Astrocyte (in vitro differentiated cells and primary cell): ENCODE measurements around the gene MAT2A. TPM values are rescaled to one million over a fixed set of nuclear protein-coding genes. Genes with fewer than 3 reads are reported as not detected.

Source experiments
- DNase-seq: peaks from one replicate; pipeline ENCODE4 v3.0.0-alpha.2; 2010; ENCODE audit warnings: low read depth
- FAIRE-seq: peaks from 2 replicates; lab custom pipeline; 2011; peaks lifted over from hg19 to GRCh38; lab: Jason Lieb, UNC
- H2AFZ ChIP-seq: 2 replicates; pipeline ENCODE4 v1.6.0; 2012; ENCODE audit warnings: low read depth, low read length, inconsistent platforms
- H3K27ac ChIP-seq: 2 replicates; pipeline ENCODE4 v1.5.1; 2011; ENCODE audit warnings: low read depth, low read length, inconsistent platforms
- H3K27me3 ChIP-seq: 2 replicates; pipeline ENCODE4 v1.6.0; 2011; ENCODE audit warnings: low read length, inconsistent platforms; ENCODE audit not compliant: insufficient read depth
- H3K36me3 ChIP-seq: 2 replicates; pipeline ENCODE4 v1.5.1; 2011; ENCODE audit warnings: low read length, inconsistent platforms; ENCODE audit not compliant: insufficient read depth
- H3K4me1 ChIP-seq: 2 replicates; pipeline ENCODE4 v1.5.1; 2011; ENCODE audit warnings: low read length, inconsistent platforms; ENCODE audit not compliant: insufficient read depth
- H3K4me2 ChIP-seq: 2 replicates; pipeline ENCODE4 v1.6.0; 2012; ENCODE audit warnings: low read length, inconsistent platforms
- H3K4me3 ChIP-seq: 2 replicates; pipeline ENCODE4 v1.5.1; 2011; ENCODE audit warnings: low read depth, mild to moderate bottlenecking, low read length, inconsistent platforms; ENCODE audit not compliant: insufficient read depth
- H3K79me2 ChIP-seq: 2 replicates; pipeline ENCODE4 v1.6.0; 2012; ENCODE audit warnings: mild to moderate bottlenecking, low read length, inconsistent platforms; ENCODE audit not compliant: insufficient read depth
- H3K9ac ChIP-seq: 2 replicates; pipeline ENCODE4 v1.6.0; 2012; ENCODE audit warnings: mild to moderate bottlenecking, low read length, inconsistent platforms
- H3K9me3 ChIP-seq: 2 replicates; pipeline ENCODE4 v1.5.1; 2012; ENCODE audit warnings: low read depth, mild to moderate bottlenecking, low read length, inconsistent platforms; ENCODE audit not compliant: insufficient read depth
- H4K20me1 ChIP-seq: 2 replicates; pipeline ENCODE4 v1.6.0; 2012; ENCODE audit warnings: low read length, inconsistent platforms; ENCODE audit not compliant: insufficient read depth
- H3K27ac Mint-ChIP-seq: one replicate; pipeline ENCODE4 v1.8.0; 2021; ENCODE audit warnings: mild to moderate bottlenecking, mixed read lengths; ENCODE audit not compliant: unreplicated experiment
- H3K27me3 Mint-ChIP-seq: one replicate; pipeline ENCODE4 v1.8.0; 2021; ENCODE audit warnings: low read depth, mixed read lengths; ENCODE audit not compliant: unreplicated experiment
- H3K36me3 Mint-ChIP-seq: one replicate; pipeline ENCODE4 v1.8.0; 2021; ENCODE audit warnings: low read depth, mixed read lengths; ENCODE audit not compliant: unreplicated experiment
- H3K4me1 Mint-ChIP-seq: one replicate; pipeline ENCODE4 v1.8.0; 2021; ENCODE audit warnings: low read depth, mixed read lengths; ENCODE audit not compliant: unreplicated experiment
- H3K4me3 Mint-ChIP-seq: one replicate; pipeline ENCODE4 v1.8.0; 2021; ENCODE audit warnings: mild to moderate bottlenecking, moderate library complexity, mixed read lengths; ENCODE audit not compliant: unreplicated experiment
- H3K9me3 Mint-ChIP-seq: one replicate; pipeline ENCODE4 v1.8.0; 2021; ENCODE audit warnings: mild to moderate bottlenecking, mixed read lengths; ENCODE audit not compliant: unreplicated experiment
- EZH2 ChIP-seq: IDR thresholded peaks from 2 replicates; pipeline ENCODE4 v1.6.1; 2012; ENCODE audit warnings: mild to moderate bottlenecking, low read length, inconsistent platforms; ENCODE audit not compliant: insufficient read depth
- total RNA-seq: library from RNA; stranded (reverse); gene quantifications from 2 replicates; pipeline ENCODE4 v1.2.1, GENCODE V29; 2021
- TF ChIP-seq, protein P1 (sequence below): IDR thresholded peaks from 2 replicates; pipeline ENCODE4 v1.5.1; 2011; ENCODE audit warnings: low read depth, mild to moderate bottlenecking, inconsistent platforms, low read length, moderate library complexity; ENCODE audit not compliant: insufficient read depth

MAT2A gene
- total RNA-seq, 1 donor from 2014 or later: 180 TPM

DNA sequence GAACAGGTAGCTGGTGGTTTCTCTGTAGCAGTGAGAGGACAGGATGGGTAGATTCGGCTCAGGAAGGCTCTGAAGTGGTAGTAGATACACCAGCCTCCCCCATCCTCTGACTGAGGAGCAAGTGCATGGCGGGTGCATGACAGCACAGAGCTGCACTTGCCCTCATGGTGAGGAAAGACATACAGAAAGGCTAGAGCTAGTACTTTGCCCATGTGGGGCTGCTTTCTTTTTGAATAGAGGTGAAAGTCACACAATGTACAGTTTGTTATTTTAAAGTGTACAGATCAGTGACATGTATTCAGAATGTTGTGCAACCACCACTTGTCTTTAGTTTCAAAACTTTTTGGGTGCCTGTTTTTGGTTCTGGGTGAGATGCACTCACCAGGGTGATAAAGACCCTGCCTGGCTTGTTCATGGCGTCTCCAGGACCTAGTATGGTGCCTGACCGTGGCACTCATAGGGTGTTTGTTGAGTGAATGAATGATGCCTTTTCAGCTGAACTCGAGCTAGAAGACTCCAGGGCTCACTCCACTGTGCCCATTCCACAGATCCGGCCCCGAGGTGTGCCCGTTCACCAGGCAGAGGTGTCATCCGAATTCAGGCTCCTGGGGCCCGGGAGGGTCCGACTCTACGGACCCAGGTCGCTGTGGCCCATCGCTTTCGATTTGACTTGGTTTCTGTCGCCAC, 44.8 kb downstream of the MAT2A start:
- Histone ChIP-seq H3K4me1 (peaks cover 21% of the 10 kb centered on the region), H3K9me3 (no peaks in the 10 kb centered on the region), H3K36me3 (no peaks in the 10 kb centered on the region), H3K27ac (no peak overlapping the region), H3K9ac (peak overlapping the region; percentile 75), H3K4me3 (peak overlapping the region; percentile 55), H3K79me2 (peaks cover 2% of the 10 kb centered on the region), H3K27me3 (no peaks in the 10 kb centered on the region), H4K20me1 (no peaks in the 10 kb centered on the region), H2AFZ (peak overlapping the region; percentile 69), H3K4me2 (peak overlapping the region; percentile 92)
- H3K27ac Mint-ChIP-seq: no peak overlapping the region
- no peaks in the 10 kb centered on the region for H3K9me3 Mint-ChIP-seq
- FAIRE-seq (no peak), DNase-seq (no peak)
- TF ChIP-seq EZH2: no peak
- TF ChIP-seq, protein P1, sequence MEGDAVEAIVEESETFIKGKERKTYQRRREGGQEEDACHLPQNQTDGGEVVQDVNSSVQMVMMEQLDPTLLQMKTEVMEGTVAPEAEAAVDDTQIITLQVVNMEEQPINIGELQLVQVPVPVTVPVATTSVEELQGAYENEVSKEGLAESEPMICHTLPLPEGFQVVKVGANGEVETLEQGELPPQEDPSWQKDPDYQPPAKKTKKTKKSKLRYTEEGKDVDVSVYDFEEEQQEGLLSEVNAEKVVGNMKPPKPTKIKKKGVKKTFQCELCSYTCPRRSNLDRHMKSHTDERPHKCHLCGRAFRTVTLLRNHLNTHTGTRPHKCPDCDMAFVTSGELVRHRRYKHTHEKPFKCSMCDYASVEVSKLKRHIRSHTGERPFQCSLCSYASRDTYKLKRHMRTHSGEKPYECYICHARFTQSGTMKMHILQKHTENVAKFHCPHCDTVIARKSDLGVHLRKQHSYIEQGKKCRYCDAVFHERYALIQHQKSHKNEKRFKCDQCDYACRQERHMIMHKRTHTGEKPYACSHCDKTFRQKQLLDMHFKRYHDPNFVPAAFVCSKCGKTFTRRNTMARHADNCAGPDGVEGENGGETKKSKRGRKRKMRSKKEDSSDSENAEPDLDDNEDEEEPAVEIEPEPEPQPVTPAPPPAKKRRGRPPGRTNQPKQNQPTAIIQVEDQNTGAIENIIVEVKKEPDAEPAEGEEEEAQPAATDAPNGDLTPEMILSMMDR: no peak
- H3K4me3 Mint-ChIP-seq: no peak overlapping the region
- peaks cover 37% of the 10 kb centered on the region for H3K4me1 Mint-ChIP-seq
- H3K36me3 Mint-ChIP-seq: peaks cover 7% of the 10 kb centered on the region
- peaks cover 7% of the 10 kb centered on the region for H3K27me3 Mint-ChIP-seq

DNA sequence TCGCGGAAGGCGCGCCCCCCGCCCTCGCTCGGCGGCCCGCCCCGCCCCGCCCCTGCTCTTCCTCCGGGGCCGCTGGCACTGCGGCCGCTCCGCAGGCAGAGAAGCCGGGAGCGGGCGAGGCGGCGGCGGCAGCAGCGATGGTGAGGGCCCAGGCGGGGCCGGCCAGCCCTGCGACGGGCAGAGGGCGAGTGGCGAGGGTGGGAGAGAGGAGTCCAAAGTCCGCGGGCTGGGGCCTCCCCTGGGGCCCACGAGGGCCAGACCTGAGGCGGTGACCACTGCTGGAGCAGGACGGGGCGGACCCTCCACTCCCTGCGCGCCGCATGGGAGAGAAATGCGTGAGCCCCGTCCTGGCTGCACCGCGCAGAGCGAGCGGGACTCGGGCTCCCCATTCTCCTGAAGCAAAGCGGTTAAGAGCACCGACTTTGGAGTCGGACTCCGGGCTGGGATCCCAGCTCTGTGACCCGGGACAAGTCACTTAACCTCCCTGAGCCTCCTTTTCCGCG, 45.4 kb downstream of the MAT2A start, which contains the start of gene VAMP5:
Gene VAMP5 (plus strand): TSS at position 78 of the 503 bp plus-strand sequence. CDS start 60 bp downstream, at position 138.
- no peaks in the 10 kb centered on the region for H3K9me3 ChIP-seq
- H4K20me1 ChIP-seq: no peaks in the 10 kb centered on the region
- H3K9ac ChIP-seq: peak within 1 kb of the TSS; percentile 75
- H3K4me3 ChIP-seq: peak within 1 kb of the TSS; percentile 55
- H3K27me3 Mint-ChIP-seq: peaks cover 7% of the 10 kb centered on the region
- H3K4me3 Mint-ChIP-seq: peak within 1 kb of the TSS; percentile 55
- H3K79me2 ChIP-seq: peaks cover 2% of the 10 kb centered on the region
- no peaks in the 10 kb centered on the region for H3K27me3 ChIP-seq
- peak within 1 kb of the TSS; percentile 82 for H2AFZ ChIP-seq
- DNase-seq (no peak), FAIRE-seq (no peak)
- peaks cover 20% of the 10 kb centered on the region for H3K4me1 ChIP-seq
- TF ChIP-seq, protein P1: no peak
- TF ChIP-seq EZH2: no peak
- no peaks in the 10 kb centered on the region for H3K9me3 Mint-ChIP-seq
- peak within 1 kb of the TSS; percentile 92 for H3K4me2 ChIP-seq
- H3K27ac Mint-ChIP-seq: peak within 1 kb of the TSS; percentile 21
- peaks cover 7% of the 10 kb centered on the region for H3K36me3 Mint-ChIP-seq
- peaks cover 33% of the 10 kb centered on the region for H3K4me1 Mint-ChIP-seq
- peak within 1 kb of the TSS; percentile 64 for H3K27ac ChIP-seq
- H3K36me3 ChIP-seq: no peaks in the 10 kb centered on the region
